GM12891 (cell line): Measurements from ENCODE around the gene GAD2.

ENCODE experiments used
- POLR2A ChIP-seq: IDR thresholded peaks from 2 replicates; pipeline ENCODE4 v1.6.1; 2011; ENCODE audit warnings: low read depth, low read length, control low read depth
- POLR2AphosphoS5 ChIP-seq: IDR thresholded peaks from 2 replicates; pipeline ENCODE4 v1.6.1; 2011; ENCODE audit warnings: low read depth, low read length, control low read depth
- TAF1 ChIP-seq: IDR thresholded peaks from 2 replicates; pipeline ENCODE4 v1.6.1; 2011; ENCODE audit warnings: low read depth, low read length, control low read depth

GRCh38 chr10:26214551-26215395, 1.8 kb upstream of the GAD2 start:
- TF ChIP-seq POLR2A = no peak
- TF ChIP-seq POLR2AphosphoS5 = no peak
- no peak for TF ChIP-seq TAF1
